Keratinocyte (primary cell): ENCODE results near the gene IER3.

Source experiments
- EZH2 ChIP-seq: IDR thresholded peaks from one replicate; pipeline ENCODE4 v1.6.1; 2012; ENCODE audit warnings: inconsistent platforms, mild to moderate bottlenecking, low read length, moderate library complexity
- TF ChIP-seq, protein P1 (sequence below), 3 experiments: IDR thresholded peaks in 1 of 3; conservative IDR thresholded peaks in 1 of 3; optimal IDR thresholded peaks in 1 of 3; 2 replicates in 2 of 3; 3 replicates in 1 of 3; pipeline versions ENCODE3 to v1.5.1; 2011; ENCODE audit warnings: low read length in 3 of 3, mild to moderate bottlenecking in 3 of 3, moderate library complexity in 2 of 3, control low read depth in 1 of 3, inconsistent platforms in 1 of 3; ENCODE audit not compliant: insufficient read depth in 2 of 3; ENCODE audit errors: extremely low read depth in 1 of 3

DNA sequence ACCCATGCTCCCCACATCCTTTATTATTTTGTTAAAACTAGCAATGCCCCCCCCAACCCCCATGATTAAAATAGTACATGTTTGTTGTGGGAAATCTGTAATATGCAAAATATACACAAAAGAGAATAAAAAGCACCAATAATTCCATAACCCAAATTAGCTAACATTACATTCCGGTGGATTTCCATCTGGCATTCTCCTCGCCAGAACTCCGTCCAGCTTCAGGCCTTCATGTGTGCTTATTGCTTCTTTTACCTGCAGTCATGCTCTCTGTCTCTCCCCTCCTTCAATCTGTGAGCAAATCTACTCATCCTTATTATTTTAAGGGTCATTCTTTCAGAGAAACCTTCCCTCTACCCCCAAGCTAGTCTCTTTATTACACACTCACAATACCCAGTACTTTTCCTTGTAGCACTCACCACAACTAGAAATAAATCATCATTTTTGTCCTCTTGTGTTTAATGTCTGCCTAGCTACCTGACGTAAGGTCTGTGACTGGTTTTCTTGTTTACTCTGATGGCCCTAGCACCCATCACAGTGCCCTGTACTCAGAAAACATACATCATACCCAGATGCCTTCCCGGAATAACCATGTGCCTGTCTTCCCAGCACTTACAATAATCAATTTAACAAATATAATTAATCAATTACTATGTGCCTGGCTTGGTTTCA, 25.6 kb upstream of the IER3 start:
- TF ChIP-seq, protein P1, sequence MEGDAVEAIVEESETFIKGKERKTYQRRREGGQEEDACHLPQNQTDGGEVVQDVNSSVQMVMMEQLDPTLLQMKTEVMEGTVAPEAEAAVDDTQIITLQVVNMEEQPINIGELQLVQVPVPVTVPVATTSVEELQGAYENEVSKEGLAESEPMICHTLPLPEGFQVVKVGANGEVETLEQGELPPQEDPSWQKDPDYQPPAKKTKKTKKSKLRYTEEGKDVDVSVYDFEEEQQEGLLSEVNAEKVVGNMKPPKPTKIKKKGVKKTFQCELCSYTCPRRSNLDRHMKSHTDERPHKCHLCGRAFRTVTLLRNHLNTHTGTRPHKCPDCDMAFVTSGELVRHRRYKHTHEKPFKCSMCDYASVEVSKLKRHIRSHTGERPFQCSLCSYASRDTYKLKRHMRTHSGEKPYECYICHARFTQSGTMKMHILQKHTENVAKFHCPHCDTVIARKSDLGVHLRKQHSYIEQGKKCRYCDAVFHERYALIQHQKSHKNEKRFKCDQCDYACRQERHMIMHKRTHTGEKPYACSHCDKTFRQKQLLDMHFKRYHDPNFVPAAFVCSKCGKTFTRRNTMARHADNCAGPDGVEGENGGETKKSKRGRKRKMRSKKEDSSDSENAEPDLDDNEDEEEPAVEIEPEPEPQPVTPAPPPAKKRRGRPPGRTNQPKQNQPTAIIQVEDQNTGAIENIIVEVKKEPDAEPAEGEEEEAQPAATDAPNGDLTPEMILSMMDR (optimal IDR thresholded peaks at IDR 0.05 in 1 of 3, IDR thresholded peaks at IDR 0.05 in 1 of 3, conservative IDR thresholded peaks at IDR 0.05 in 1 of 3; ENCODE audit: extremely low read depth in 1 of 3, insufficient read depth in 2 of 3, low read length in 3 of 3) = no peak
- TF ChIP-seq EZH2 = no peak
